Left lung (tissue), 10 donors: ENCODE measurements around the gene POLR1A. TPM values are rescaled to one million over a fixed set of nuclear protein-coding genes. Genes with fewer than 3 reads are reported as not detected.

Experiments used
- ATAC-seq: fragments of 200-7000 bp; cut with Tn5 transposase; one replicate; pipeline ENCODE4 v1.9.1; 2020; ENCODE audit warnings: moderate library complexity
- DNase-seq, 4 donors: peaks; one replicate each; pipeline ENCODE4 v3.0.0-alpha.2; 2013 to 2020
- H3K27ac ChIP-seq, 2 donors: fragments of 200-600 bp; sonication (generic) in 1 of 2; one replicate each; pipeline versions ENCODE4 v1.5.0 to v1.8.0; 2020 to 2021
- H3K27me3 ChIP-seq, 2 donors: fragments of 200-600 bp; sonication (generic) in 1 of 2; one replicate each; pipeline versions ENCODE4 v1.5.0 to v1.8.0; 2020 to 2021
- H3K36me3 ChIP-seq, 2 donors: fragments of 200-600 bp; sonication (generic) in 1 of 2; one replicate each; pipeline versions ENCODE4 v1.5.0 to v1.8.0; 2020 to 2021
- H3K4me1 ChIP-seq, 2 donors: fragments of 200-600 bp; one replicate each; pipeline ENCODE4 v1.8.0; 2021
- H3K4me3 ChIP-seq, 2 donors: fragments of 200-600 bp; sonication (generic) in 1 of 2; one replicate each; pipeline versions ENCODE4 v1.5.0 to v1.8.0; 2020 to 2021; ENCODE audit warnings: mild to moderate bottlenecking in 1 of 2
- H3K9me3 ChIP-seq, 2 donors: fragments of 200-600 bp; sonication (generic) in 1 of 2; one replicate each; pipeline versions ENCODE4 v1.5.0 to v1.8.0; 2020 to 2021
- CTCF ChIP-seq, 2 donors: fragments of 200-600 bp; sonication (generic) in 1 of 2; IDR thresholded peaks; one replicate each; pipeline versions ENCODE4 v1.5.0 to v1.8.0; 2021; ENCODE audit warnings: antibody characterized with exemption in 2 of 2
- intact Hi-C, 2 donors: fragments of 100-400 bp; cut with DNase I; formaldehyde crosslinking; loops; one replicate each; pipeline versions ENCODE4 v1.11.2 to v1.14.2; 2022
- polyA plus RNA-seq, 6 donors: library from polyadenylated mRNA; unstranded; fragments of 120-200 nt; gene quantifications; one replicate each; pipeline ENCODE4 v1.2.1, GENCODE V29; 2013; ENCODE audit not compliant: insufficient read length in 6 of 6
- total RNA-seq, 2 donors: library from RNA; stranded (reverse); fragmentation: NEBNext Ultra II Directional; extraction: Animal tissue kit (Norgen Biotek cat#: 25700); gene quantifications; one replicate each; pipeline ENCODE4 v1.2.1, GENCODE V29; 2021
- donor health status: DM: no; HTN: yes; CAD: no.
- donor health status: DM: no; HTN: no; CAD: no.

The POLR1A gene
- total and polyA plus RNA-seq, 8 donors = 18.6 to 34.7 (median 21.9) TPM

DNA sequence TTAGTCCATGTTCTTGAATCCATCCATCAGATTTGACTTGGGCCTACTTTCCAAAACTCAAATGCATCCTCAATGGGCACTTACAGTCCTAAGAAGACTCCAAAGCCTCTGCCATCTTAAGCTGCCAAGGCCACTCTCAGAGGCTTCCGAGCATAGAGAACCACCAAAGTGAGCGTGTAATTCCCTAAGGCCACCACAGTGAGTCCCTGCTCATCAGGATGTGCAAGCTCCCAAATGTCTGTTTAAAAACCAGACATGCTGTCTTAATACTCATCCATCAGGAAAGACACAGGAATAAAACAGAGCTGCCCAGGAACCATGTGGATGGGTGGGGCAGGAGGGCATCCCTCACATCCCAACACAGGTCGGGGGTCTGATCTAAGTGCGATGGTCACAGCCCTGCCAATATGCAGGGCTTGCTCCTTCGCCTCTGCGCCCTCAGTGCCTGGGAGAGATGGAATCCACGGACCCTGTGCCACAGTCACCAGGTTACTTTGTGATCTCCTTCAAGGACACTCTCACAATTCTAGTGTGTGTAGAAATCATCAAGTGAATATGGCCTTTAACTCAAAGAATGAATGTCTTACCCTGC, 80.4 kb downstream of the POLR1A start:
- H3K4me3 ChIP-seq = no peak overlapping the region
- no peaks in the 10 kb centered on the region for H3K4me1 ChIP-seq
- intact Hi-C loops = no loop called here
- no peak for TF ChIP-seq CTCF (IDR thresholded peaks at IDR 0.05)
- no peaks in the 10 kb centered on the region for H3K9me3 ChIP-seq
- no peak for ATAC-seq
- H3K36me3 ChIP-seq = peaks cover 0 to 64% of the 10 kb centered on the region in 2 donors
- no peak overlapping the region for H3K27ac ChIP-seq
- no peak for DNase-seq
- H3K27me3 ChIP-seq = no peaks in the 10 kb centered on the region

DNA sequence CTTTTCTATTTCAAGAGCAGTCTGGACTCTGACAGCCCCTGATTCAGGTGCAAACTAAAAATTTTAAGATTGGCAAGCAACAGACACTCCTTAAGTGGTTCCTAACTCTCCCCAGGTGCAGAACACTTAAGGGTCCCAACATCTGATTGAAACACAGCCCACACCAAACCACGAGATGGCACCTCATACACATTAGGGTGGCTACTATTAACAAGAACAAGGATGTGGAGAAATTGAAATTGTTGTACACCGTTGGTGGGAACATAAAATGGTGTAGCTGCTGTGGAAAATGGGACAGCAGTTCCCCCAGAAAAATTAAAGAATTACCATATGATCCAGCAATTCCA, 82.3 kb downstream of the POLR1A start:
- H3K4me1 ChIP-seq = peaks cover 0 to under 1% of the 10 kb centered on the region in 2 donors
- no peaks in the 10 kb centered on the region for H3K27me3 ChIP-seq
- no peak overlapping the region for H3K4me3 ChIP-seq
- no peak for TF ChIP-seq CTCF (IDR thresholded peaks at IDR 0.05)
- DNase-seq (no peak), ATAC-seq (no peak)
- peaks cover 0 to 44% of the 10 kb centered on the region in 2 donors for H3K36me3 ChIP-seq
- no peak overlapping the region for H3K27ac ChIP-seq
- intact Hi-C loops = no loop called here
- H3K9me3 ChIP-seq = no peaks in the 10 kb centered on the region

DNA sequence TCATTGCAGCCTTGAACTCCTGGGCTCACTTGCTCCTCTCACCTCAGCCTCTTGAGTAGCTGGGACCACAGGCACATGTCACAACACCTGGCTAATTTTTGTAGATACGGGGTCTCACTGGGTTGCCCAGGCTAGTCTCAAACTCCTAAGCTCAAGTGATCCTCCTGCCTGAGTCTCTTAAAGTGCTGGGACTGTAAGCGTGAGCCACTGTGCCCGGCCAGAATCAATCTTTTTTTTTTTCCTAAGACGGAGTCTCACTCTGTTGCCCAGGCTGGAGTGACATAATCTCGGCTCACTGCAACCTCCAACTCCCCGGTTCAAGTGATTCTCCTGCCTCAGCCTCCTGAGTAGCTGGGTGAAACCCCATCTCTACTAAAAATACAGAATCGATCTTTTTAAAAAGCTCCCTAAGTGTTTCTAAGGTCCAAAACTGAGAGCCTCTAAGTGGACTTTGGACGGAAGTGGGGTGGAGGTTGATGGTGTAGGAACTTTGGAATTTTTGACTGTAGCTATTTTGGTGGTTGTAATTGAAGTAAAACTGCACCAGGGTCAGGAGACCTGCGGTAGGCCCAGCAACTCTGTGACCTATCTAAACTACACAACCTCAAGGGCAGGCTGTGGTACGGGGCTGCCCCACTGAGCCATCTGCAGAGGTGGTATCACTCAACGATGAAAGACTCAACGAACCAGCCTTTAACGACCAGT, 82.9 kb downstream of the POLR1A start:
- no peak overlapping the region for H3K27ac ChIP-seq
- no peak overlapping the region for H3K4me3 ChIP-seq
- no peak for DNase-seq
- ATAC-seq = no peak
- H3K36me3 ChIP-seq = peaks cover 0 to 39% of the 10 kb centered on the region in 2 donors
- no peak for TF ChIP-seq CTCF (IDR thresholded peaks at IDR 0.05)
- H3K4me1 ChIP-seq = peaks cover 0 to 6% of the 10 kb centered on the region in 2 donors
- intact Hi-C loops = no loop called here
- H3K9me3 ChIP-seq = no peaks in the 10 kb centered on the region
- H3K27me3 ChIP-seq = no peaks in the 10 kb centered on the region

DNA sequence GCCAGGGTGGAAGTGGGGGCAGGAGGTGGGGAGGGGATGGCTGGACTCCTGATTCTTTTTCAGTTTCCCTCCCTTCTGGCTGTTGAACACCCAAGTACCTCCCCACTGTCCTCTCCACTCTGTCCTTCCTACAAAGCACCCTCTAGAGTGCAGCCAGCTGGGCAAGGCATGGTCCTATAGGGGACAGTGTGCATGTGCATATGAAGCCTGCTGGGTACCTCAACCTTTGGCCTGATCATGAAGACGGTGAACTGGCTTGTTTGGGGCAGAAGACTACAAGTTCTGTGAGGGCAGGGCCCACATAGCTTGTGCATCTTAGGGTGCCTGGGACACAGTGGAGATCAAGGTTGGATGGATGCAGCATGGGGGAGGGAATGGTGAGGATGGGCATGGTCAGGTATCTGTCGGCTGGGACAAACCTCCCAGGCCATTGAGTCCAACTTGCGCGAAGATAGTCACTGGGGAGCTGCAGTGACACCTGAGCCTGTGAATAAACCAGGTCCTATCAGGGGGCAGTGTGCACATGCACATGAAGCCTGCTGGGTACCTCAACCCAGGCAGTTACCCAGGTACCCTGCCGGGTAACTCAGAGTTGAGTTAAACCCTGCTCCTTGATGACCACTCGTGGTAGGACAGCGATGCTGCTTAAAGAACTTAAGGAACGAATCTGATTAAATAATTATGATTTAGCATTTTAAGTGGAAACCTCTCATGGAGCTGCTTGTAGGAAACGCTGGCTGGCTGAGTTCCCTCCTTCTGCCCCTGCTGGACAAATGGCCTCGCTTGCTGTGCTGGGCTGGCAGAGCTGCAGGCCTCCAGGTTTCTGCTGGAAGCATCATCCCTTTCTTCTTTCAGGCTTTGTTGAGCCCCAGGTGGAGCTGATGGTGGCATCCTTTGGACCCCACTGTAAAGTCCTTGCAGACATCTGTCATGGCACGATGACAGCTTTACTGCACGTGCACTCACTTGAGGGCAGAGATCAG, 84.0 kb downstream of the POLR1A start:
- TF ChIP-seq CTCF (IDR thresholded peaks at IDR 0.05) = no peak
- intact Hi-C loops = no loop called here
- no peak overlapping the region for H3K27ac ChIP-seq
- no peak overlapping the region for H3K4me3 ChIP-seq
- ATAC-seq = no peak
- H3K9me3 ChIP-seq = no peaks in the 10 kb centered on the region
- no peaks in the 10 kb centered on the region for H3K27me3 ChIP-seq
- H3K36me3 ChIP-seq = peaks cover 0 to 28% of the 10 kb centered on the region in 2 donors
- H3K4me1 ChIP-seq = peaks cover 0 to 17% of the 10 kb centered on the region in 2 donors
- DNase-seq = peak in 1 of 4 donors; percentile 27

DNA sequence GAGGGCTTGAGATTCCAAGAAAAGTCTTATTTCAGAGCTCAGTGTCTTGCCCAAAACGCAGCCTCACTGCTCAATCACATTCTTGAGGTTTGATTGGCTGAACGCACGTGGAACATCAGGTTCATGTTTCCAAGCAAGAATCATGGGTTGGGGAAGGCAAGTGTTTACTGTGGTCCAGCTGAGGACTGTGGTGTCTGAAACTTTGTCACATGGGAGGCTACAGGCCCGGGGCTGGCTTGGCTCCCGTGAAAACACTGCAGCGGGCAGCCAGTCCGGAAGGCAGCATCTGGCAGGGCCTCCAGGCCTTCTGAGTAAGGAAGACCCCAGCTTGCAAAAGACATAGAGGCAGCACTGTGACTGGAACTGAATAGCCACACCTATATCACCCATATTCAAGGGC, 84.7 kb downstream of the POLR1A start:
- H3K36me3 ChIP-seq = peaks cover 0 to 21% of the 10 kb centered on the region in 2 donors
- no peaks in the 10 kb centered on the region for H3K27me3 ChIP-seq
- peak; percentile 43 for ATAC-seq
- intact Hi-C loops = no loop called here
- H3K9me3 ChIP-seq = no peaks in the 10 kb centered on the region
- TF ChIP-seq CTCF (IDR thresholded peaks at IDR 0.05) = no peak
- peak in 2 of 4 donors; percentile 37 to 62 for DNase-seq
- H3K4me1 ChIP-seq = peaks cover 0 to 24% of the 10 kb centered on the region in 2 donors
- H3K27ac ChIP-seq = no peak overlapping the region
- no peak overlapping the region for H3K4me3 ChIP-seq
